ENCODE results near the gene LYRM2. TPM values are rescaled to one million over a fixed set of nuclear protein-coding genes. Genes with fewer than 3 reads are reported as not detected.

The LYRM2 gene
- total and polyA plus RNA-seq, 5 donors from 2014 or later: 21.8 to 81.4 (median 65.5) TPM

- no peaks in the 10 kb centered on the region for H3K9me3 ChIP-seq (ENCODE audit: control insufficient read depth in 2 of 2, low read length in 2 of 2)
- ATAC-seq (ENCODE audit: low read depth in 2 of 2) (no peak), DNase-seq (no peak)
- H3K4me1 ChIP-seq (ENCODE audit: control insufficient read depth, insufficient read depth, low read length, poor library complexity, severe bottlenecking): no peaks in the 10 kb centered on the region
- no peaks in the 10 kb centered on the region for H3K36me3 ChIP-seq (ENCODE audit: control insufficient read depth, insufficient read depth, low read length)
- no peaks in the 10 kb centered on the region for H3K36me3 Mint-ChIP-seq
- no peak overlapping the region for H3K27ac ChIP-seq (ENCODE audit: insufficient read depth, low read length, poor library complexity, severe bottlenecking)
- no peaks in the 10 kb centered on the region for H3K9me3 Mint-ChIP-seq
- no peak overlapping the region for H3K4me3 ChIP-seq (ENCODE audit: low read depth, low read length)
- no peaks in the 10 kb centered on the region for H3K27me3 ChIP-seq (ENCODE audit: control insufficient read depth, insufficient read depth, low read length)
- peaks cover 5% of the 10 kb centered on the region for H3K27me3 Mint-ChIP-seq
- no peaks in the 10 kb centered on the region for H3K4me1 Mint-ChIP-seq
- no peak overlapping the region for H3K4me3 Mint-ChIP-seq
- H3K27ac Mint-ChIP-seq: no peak overlapping the region
Measured at GRCh38 chr6:89590133-89590532, 48.4 kb downstream of the LYRM2 start.

- Mint-ChIP-seq H3K27me3 (peaks cover 5% of the 10 kb centered on the region), H3K9me3 (no peaks in the 10 kb centered on the region), H3K4me1 (no peaks in the 10 kb centered on the region), H3K4me3 (no peak overlapping the region), H3K36me3 (no peaks in the 10 kb centered on the region), H3K27ac (no peak overlapping the region)
- Histone ChIP-seq H3K27ac (ENCODE audit: insufficient read depth, low read length, poor library complexity, severe bottlenecking) (no peak overlapping the region), H3K36me3 (ENCODE audit: control insufficient read depth, insufficient read depth, low read length) (no peaks in the 10 kb centered on the region), H3K4me1 (ENCODE audit: control insufficient read depth, insufficient read depth, low read length, poor library complexity, severe bottlenecking) (no peaks in the 10 kb centered on the region), H3K27me3 (ENCODE audit: control insufficient read depth, insufficient read depth, low read length) (no peaks in the 10 kb centered on the region), H3K4me3 (ENCODE audit: low read depth, low read length) (no peak overlapping the region), H3K9me3 (ENCODE audit: control insufficient read depth in 2 of 2, low read length in 2 of 2) (no peaks in the 10 kb centered on the region)
- no peak for DNase-seq
- no peak for ATAC-seq (ENCODE audit: low read depth in 2 of 2)
Measured at GRCh38 chr6:89589297-89590025, 49.1 kb downstream of the LYRM2 start.

GRCh38 chr6:89585154-89585553, 53.4 kb downstream of the LYRM2 start:
- no peaks in the 10 kb centered on the region for H3K9me3 Mint-ChIP-seq
- no peaks in the 10 kb centered on the region for H3K27me3 Mint-ChIP-seq
- Histone ChIP-seq H3K36me3 (ENCODE audit: control insufficient read depth, insufficient read depth, low read length) (no peaks in the 10 kb centered on the region), H3K27ac (ENCODE audit: insufficient read depth, low read length, poor library complexity, severe bottlenecking) (no peak overlapping the region), H3K4me3 (ENCODE audit: low read depth, low read length) (no peak overlapping the region), H3K4me1 (ENCODE audit: control insufficient read depth, insufficient read depth, low read length, poor library complexity, severe bottlenecking) (no peaks in the 10 kb centered on the region), H3K9me3 (ENCODE audit: control insufficient read depth in 2 of 2, low read length in 2 of 2) (no peaks in the 10 kb centered on the region), H3K27me3 (ENCODE audit: control insufficient read depth, insufficient read depth, low read length) (no peaks in the 10 kb centered on the region)
- H3K27ac Mint-ChIP-seq: no peak overlapping the region
- peaks cover 0 to 2% (median 0%) of the 10 kb centered on the region in 4 donors for H3K4me1 Mint-ChIP-seq
- ATAC-seq (ENCODE audit: low read depth in 2 of 2) (no peak), DNase-seq (no peak)
- H3K36me3 Mint-ChIP-seq: no peaks in the 10 kb centered on the region
- no peak overlapping the region for H3K4me3 Mint-ChIP-seq

- Mint-ChIP-seq H3K27ac (no peak overlapping the region), H3K27me3 (no peaks in the 10 kb centered on the region), H3K9me3 (no peaks in the 10 kb centered on the region), H3K4me3 (no peak overlapping the region), H3K36me3 (no peaks in the 10 kb centered on the region), H3K4me1 (peaks cover 0 to 2% (median 0%) of the 10 kb centered on the region in 4 donors)
- Histone ChIP-seq H3K27ac (ENCODE audit: insufficient read depth, low read length, poor library complexity, severe bottlenecking) (no peak overlapping the region), H3K4me3 (ENCODE audit: low read depth, low read length) (no peak overlapping the region), H3K36me3 (ENCODE audit: control insufficient read depth, insufficient read depth, low read length) (no peaks in the 10 kb centered on the region), H3K27me3 (ENCODE audit: control insufficient read depth, insufficient read depth, low read length) (no peaks in the 10 kb centered on the region), H3K4me1 (ENCODE audit: control insufficient read depth, insufficient read depth, low read length, poor library complexity, severe bottlenecking) (no peaks in the 10 kb centered on the region), H3K9me3 (ENCODE audit: control insufficient read depth in 2 of 2, low read length in 2 of 2) (no peaks in the 10 kb centered on the region)
- ATAC-seq (ENCODE audit: low read depth in 2 of 2) (no peak), DNase-seq (no peak)
Measured at GRCh38 chr6:89584539-89584938, 54.0 kb downstream of the LYRM2 start.

GRCh38 chr6:89583559-89583958, 55.0 kb downstream of the LYRM2 start:
- no peak overlapping the region for H3K4me3 Mint-ChIP-seq
- Histone ChIP-seq H3K36me3 (ENCODE audit: control insufficient read depth, insufficient read depth, low read length) (no peaks in the 10 kb centered on the region), H3K27ac (ENCODE audit: insufficient read depth, low read length, poor library complexity, severe bottlenecking) (no peak overlapping the region), H3K4me1 (ENCODE audit: control insufficient read depth, insufficient read depth, low read length, poor library complexity, severe bottlenecking) (no peaks in the 10 kb centered on the region), H3K9me3 (ENCODE audit: control insufficient read depth in 2 of 2, low read length in 2 of 2) (no peaks in the 10 kb centered on the region), H3K27me3 (ENCODE audit: control insufficient read depth, insufficient read depth, low read length) (peaks cover 2% of the 10 kb centered on the region), H3K4me3 (ENCODE audit: low read depth, low read length) (no peak overlapping the region)
- no peaks in the 10 kb centered on the region for H3K27me3 Mint-ChIP-seq
- no peaks in the 10 kb centered on the region for H3K9me3 Mint-ChIP-seq
- peak overlapping the region in 1 of 3 donors; percentile 23 for H3K27ac Mint-ChIP-seq
- H3K4me1 Mint-ChIP-seq: peaks cover 0 to 2% (median 0%) of the 10 kb centered on the region in 4 donors
- no peaks in the 10 kb centered on the region for H3K36me3 Mint-ChIP-seq
- ATAC-seq (ENCODE audit: low read depth in 2 of 2) (no peak), DNase-seq (no peak)

GRCh38 chr6:89582669-89583325, 55.8 kb downstream of the LYRM2 start:
- Histone ChIP-seq H3K4me1 (ENCODE audit: control insufficient read depth, insufficient read depth, low read length, poor library complexity, severe bottlenecking) (no peaks in the 10 kb centered on the region), H3K27ac (ENCODE audit: insufficient read depth, low read length, poor library complexity, severe bottlenecking) (no peak overlapping the region), H3K27me3 (ENCODE audit: control insufficient read depth, insufficient read depth, low read length) (peaks cover 2% of the 10 kb centered on the region), H3K36me3 (ENCODE audit: control insufficient read depth, insufficient read depth, low read length) (no peaks in the 10 kb centered on the region), H3K9me3 (ENCODE audit: control insufficient read depth in 2 of 2, low read length in 2 of 2) (no peaks in the 10 kb centered on the region), H3K4me3 (ENCODE audit: low read depth, low read length) (no peak overlapping the region)
- no peak for ATAC-seq (ENCODE audit: low read depth in 2 of 2)
- no peaks in the 10 kb centered on the region for H3K9me3 Mint-ChIP-seq
- no peaks in the 10 kb centered on the region for H3K36me3 Mint-ChIP-seq
- H3K27ac Mint-ChIP-seq: no peak overlapping the region
- peaks cover 3% of the 10 kb centered on the region for H3K27me3 Mint-ChIP-seq
- no peak for DNase-seq
- H3K4me3 Mint-ChIP-seq: no peak overlapping the region
- H3K4me1 Mint-ChIP-seq: peaks cover 0 to 2% (median 0%) of the 10 kb centered on the region in 4 donors

- Histone ChIP-seq H3K4me1 (ENCODE audit: control insufficient read depth, insufficient read depth, low read length, poor library complexity, severe bottlenecking) (no peaks in the 10 kb centered on the region), H3K27me3 (ENCODE audit: control insufficient read depth, insufficient read depth, low read length) (peaks cover 2% of the 10 kb centered on the region), H3K4me3 (ENCODE audit: low read depth, low read length) (no peak overlapping the region), H3K9me3 (ENCODE audit: control insufficient read depth in 2 of 2, low read length in 2 of 2) (no peaks in the 10 kb centered on the region), H3K36me3 (ENCODE audit: control insufficient read depth, insufficient read depth, low read length) (no peaks in the 10 kb centered on the region), H3K27ac (ENCODE audit: insufficient read depth, low read length, poor library complexity, severe bottlenecking) (no peak overlapping the region)
- Mint-ChIP-seq H3K4me3 (no peak overlapping the region), H3K4me1 (peaks cover 0 to 2% (median 0%) of the 10 kb centered on the region in 4 donors), H3K36me3 (no peaks in the 10 kb centered on the region), H3K27ac (no peak overlapping the region), H3K9me3 (no peaks in the 10 kb centered on the region), H3K27me3 (peaks cover 8% of the 10 kb centered on the region)
- no peak for DNase-seq
- no peak for ATAC-seq (ENCODE audit: low read depth in 2 of 2)
Measured at GRCh38 chr6:89581689-89582088, 56.9 kb downstream of the LYRM2 start.

Data from CD4-positive, CD25-positive, alpha-beta regulatory T cell (primary cell).